H9 (cell line): ENCODE results near the gene COL28A1. TPM values are rescaled to one million over a fixed set of nuclear protein-coding genes. Genes with fewer than 3 reads are reported as not detected.

Experiments
- DNase-seq: peaks from one replicate; pipeline ENCODE4 v3.0.0-alpha.2; 2017
- H2AFZ ChIP-seq: one replicate; pipeline ENCODE4 v1.6.1; 2013; ENCODE audit warnings: mild to moderate bottlenecking, low read length, control low read depth, moderate library complexity
- H2AK5ac ChIP-seq: 2 replicates; pipeline ENCODE4 v1.6.1; 2013; ENCODE audit warnings: low read length, control low read depth, mixed read lengths; ENCODE audit not compliant: insufficient read length
- H2BK120ac ChIP-seq: one replicate; pipeline ENCODE4 v1.6.1; 2013; ENCODE audit warnings: low read depth, mild to moderate bottlenecking, low read length, control low read depth, inconsistent platforms; ENCODE audit not compliant: poor library complexity, severe bottlenecking
- H2BK12ac ChIP-seq: 2 replicates; pipeline ENCODE4 v1.6.1; 2013; ENCODE audit warnings: low read length, control low read depth, mixed read lengths, low read depth; ENCODE audit not compliant: insufficient read length
- H2BK15ac ChIP-seq: 2 replicates; pipeline ENCODE4 v1.6.1; 2013; ENCODE audit warnings: low read depth, low read length, control low read depth
- H2BK20ac ChIP-seq: one replicate; pipeline ENCODE4 v1.6.1; 2013; ENCODE audit warnings: low read depth, mild to moderate bottlenecking, low read length, control low read depth, inconsistent platforms; ENCODE audit not compliant: poor library complexity, severe bottlenecking
- H2BK5ac ChIP-seq: 2 replicates; pipeline ENCODE4 v1.6.1; 2013; ENCODE audit warnings: low read length, control low read depth, mixed read lengths; ENCODE audit not compliant: insufficient read length
- H3K14ac ChIP-seq: 2 replicates; pipeline ENCODE4 v1.6.1; 2013; ENCODE audit warnings: low read length, control low read depth; ENCODE audit not compliant: insufficient read depth
- H3K18ac ChIP-seq: 2 replicates; pipeline ENCODE4 v1.6.1; 2013; ENCODE audit warnings: low read depth, mild to moderate bottlenecking, mixed read lengths, low read length, control low read depth; ENCODE audit not compliant: insufficient read length
- H3K23ac ChIP-seq: 2 replicates; pipeline ENCODE4 v1.6.1; 2013; ENCODE audit warnings: low read length, control low read depth, mixed read lengths, low read depth; ENCODE audit not compliant: insufficient read length
- H3K23me2 ChIP-seq: 2 replicates; pipeline ENCODE4 v1.6.1; 2013; ENCODE audit warnings: low read depth, mild to moderate bottlenecking, mixed read lengths, low read length, control low read depth; ENCODE audit not compliant: insufficient read length, poor library complexity, severe bottlenecking
- H3K27ac ChIP-seq: 2 replicates; pipeline ENCODE4 v1.5.1; 2013; ENCODE audit warnings: low read length, control low read depth, mixed read lengths, low read depth; ENCODE audit not compliant: insufficient read length
- H3K27me3 ChIP-seq: 2 replicates; pipeline ENCODE4 v1.6.1; 2013; ENCODE audit warnings: low read length, control low read depth, inconsistent platforms; ENCODE audit not compliant: insufficient read depth
- H3K4ac ChIP-seq: 2 replicates; pipeline ENCODE4 v1.6.1; 2013; ENCODE audit warnings: low read depth, mild to moderate bottlenecking, control low read depth, inconsistent platforms, low read length, moderate library complexity
- H3K4me1 ChIP-seq: 2 replicates; pipeline ENCODE4 v1.6.1; 2013; ENCODE audit warnings: low read length, control low read depth, inconsistent platforms; ENCODE audit not compliant: insufficient read depth
- H3K4me2 ChIP-seq: 2 replicates; pipeline ENCODE4 v1.6.1; 2013; ENCODE audit warnings: low read length, control low read depth, mixed read lengths; ENCODE audit not compliant: insufficient read length, insufficient read depth
- H3K56ac ChIP-seq: 2 replicates; pipeline ENCODE4 v1.6.1; 2013; ENCODE audit warnings: low read depth, mild to moderate bottlenecking, mixed read lengths, low read length, control low read depth; ENCODE audit not compliant: insufficient read length
- H3K79me1 ChIP-seq: 2 replicates; pipeline ENCODE4 v1.6.1; 2013; ENCODE audit warnings: low read depth, mild to moderate bottlenecking, moderate library complexity, low read length, control low read depth, inconsistent platforms; ENCODE audit not compliant: insufficient read depth, poor library complexity, severe bottlenecking
- H3K79me2 ChIP-seq: 2 replicates; pipeline ENCODE4 v1.6.1; 2013; ENCODE audit warnings: low read length, control low read depth, inconsistent platforms; ENCODE audit not compliant: insufficient read depth
- H3K9ac ChIP-seq: 2 replicates; pipeline ENCODE4 v1.6.1; 2013; ENCODE audit warnings: low read length, control low read depth, mixed read lengths; ENCODE audit not compliant: insufficient read length; ENCODE audit errors: extremely low read depth
- H3K9me3 ChIP-seq: one replicate; pipeline ENCODE4 v1.6.1; 2013; ENCODE audit warnings: low read depth, low read length, inconsistent platforms; ENCODE audit not compliant: control insufficient read depth
- H3T11ph ChIP-seq: one replicate; pipeline ENCODE4 v1.6.1; 2013; ENCODE audit warnings: mild to moderate bottlenecking, low read length, control low read depth, inconsistent platforms
- H4K20me1 ChIP-seq: one replicate; pipeline ENCODE4 v1.6.1; 2013; ENCODE audit not compliant: control insufficient read depth, insufficient read length, insufficient read depth
- H4K5ac ChIP-seq: 2 replicates; pipeline ENCODE4 v1.6.1; 2013; ENCODE audit warnings: low read depth, mild to moderate bottlenecking, mixed read lengths, low read length, control low read depth; ENCODE audit not compliant: insufficient read length
- H4K8ac ChIP-seq: replicated peaks from 2 replicates; pipeline ENCODE4 v1.6.1; 2013; ENCODE audit warnings: low read length, control low read depth, mixed read lengths, low read depth; ENCODE audit not compliant: insufficient read length
- H4K91ac ChIP-seq: 2 replicates; pipeline ENCODE4 v1.6.1; 2013; ENCODE audit warnings: low read depth, mild to moderate bottlenecking, moderate library complexity, mixed read lengths, low read length, control low read depth; ENCODE audit not compliant: insufficient read length
- H3K27ac Mint-ChIP-seq, 3 experiments: 2 replicates in 2 of 3; 3 replicates in 1 of 3; pipeline ENCODE4 v1.8.0; 2020 to 2021; ENCODE audit warnings: mixed read lengths in 3 of 3, mild to moderate bottlenecking in 1 of 3, moderate library complexity in 1 of 3
- H3K27me3 Mint-ChIP-seq: 2 replicates; pipeline ENCODE4 v1.8.0; 2021; ENCODE audit warnings: low read depth, mild to moderate bottlenecking, moderate library complexity, mixed read lengths
- H3K36me3 Mint-ChIP-seq, 3 experiments: 2 replicates in 2 of 3; 3 replicates in 1 of 3; pipeline ENCODE4 v1.8.0; 2020 to 2021; ENCODE audit warnings: low read depth in 3 of 3, mixed read lengths in 3 of 3; ENCODE audit not compliant: insufficient read depth in 1 of 3
- H3K4me1 Mint-ChIP-seq, 2 experiments: 2 replicates each; pipeline ENCODE4 v1.8.0; 2020; ENCODE audit warnings: mixed read lengths in 2 of 2
- H3K4me3 Mint-ChIP-seq, 2 experiments: 2 replicates in 1 of 2; 3 replicates in 1 of 2; pipeline ENCODE4 v1.8.0; 2020 to 2021; ENCODE audit warnings: mild to moderate bottlenecking in 2 of 2, mixed read lengths in 2 of 2, moderate library complexity in 1 of 2
- H3K9me3 Mint-ChIP-seq, 2 experiments: 2 replicates in 1 of 2; 3 replicates in 1 of 2; pipeline ENCODE4 v1.8.0; 2020; ENCODE audit warnings: mild to moderate bottlenecking in 2 of 2, mixed read lengths in 2 of 2, moderate library complexity in 1 of 2
- CTCF ChIP-seq: fragments of 200-600 bp; sonication (generic); conservative IDR thresholded peaks from 3 replicates; pipeline ENCODE4 v1.8.0; 2021; ENCODE audit warnings: antibody characterized with exemption, mild to moderate bottlenecking
- WGBS: extraction: QIAGEN DNeasy Blood & Tissue Kit; methylation state at CpG from one replicate; pipeline ENCODE4 v1.1.7; 2013; ENCODE audit warnings: missing lambda C conversion rate, low lambda C conversion rate, mixed read lengths; ENCODE audit not compliant: insufficient read length; ENCODE audit errors: extremely low coverage; 5-methylcytosine and 5-hydroxymethylcytosine counted together
- total RNA-seq: library from RNA; stranded (reverse); gene quantifications from 2 replicates; pipeline ENCODE4 v1.2.1, GENCODE V29; 2021

Gene COL28A1
- total RNA-seq, 1 experiment from 2014 or later = 0.66 TPM

- Histone ChIP-seq H3K18ac (no peak overlapping the region), H3K27ac (no peak overlapping the region), H2AFZ (no peak overlapping the region), H2BK120ac (no peak overlapping the region), H4K91ac (no peak overlapping the region), H3K4me1 (no peaks in the 10 kb centered on the region), H3K4me2 (no peak overlapping the region), H2BK15ac (no peak overlapping the region), H4K20me1 (no peaks in the 10 kb centered on the region), H2BK20ac (no peak overlapping the region), H3K56ac (no peak overlapping the region), H3K79me2 (no peaks in the 10 kb centered on the region), H3K4ac (no peak overlapping the region), H3K27me3 (no peaks in the 10 kb centered on the region), H2BK5ac (no peak overlapping the region), H3K23me2 (no peaks in the 10 kb centered on the region), H4K5ac (no peak overlapping the region), H2AK5ac (no peak overlapping the region), H3K9me3 (no peaks in the 10 kb centered on the region), H2BK12ac (no peak overlapping the region), H3K14ac (no peak overlapping the region), H3K9ac (no peak overlapping the region), H3K23ac (no peak overlapping the region), H3T11ph (no peak overlapping the region), H4K8ac (no peak overlapping the region), H3K79me1 (no peaks in the 10 kb centered on the region)
- Mint-ChIP-seq H3K27me3 (peaks cover 3% of the 10 kb centered on the region; the same call in 1 of the 2 replicates), H3K9me3 (no peaks in the 10 kb centered on the region; a peak in 1 of 5 replicates), H3K27ac (no peak overlapping the region; a peak in 1 of 7 replicates), H3K4me3 (no peak overlapping the region), H3K36me3 (no peaks in the 10 kb centered on the region), H3K4me1 (peaks cover 4 to 5% of the 10 kb centered on the region in 2 experiments; a peak in 2 of 4 replicates)
- TF ChIP-seq CTCF = no peak
- no peak for DNase-seq
- no CpG with 5 or more reads among the region's 6 CpGs for WGBS
These were observed 212.3 kb downstream of the COL28A1 start for GRCh38 chr7:7323352-7323751.
